ENCODE measurements around the gene CLIC6.

CLIC6 gene

DNA sequence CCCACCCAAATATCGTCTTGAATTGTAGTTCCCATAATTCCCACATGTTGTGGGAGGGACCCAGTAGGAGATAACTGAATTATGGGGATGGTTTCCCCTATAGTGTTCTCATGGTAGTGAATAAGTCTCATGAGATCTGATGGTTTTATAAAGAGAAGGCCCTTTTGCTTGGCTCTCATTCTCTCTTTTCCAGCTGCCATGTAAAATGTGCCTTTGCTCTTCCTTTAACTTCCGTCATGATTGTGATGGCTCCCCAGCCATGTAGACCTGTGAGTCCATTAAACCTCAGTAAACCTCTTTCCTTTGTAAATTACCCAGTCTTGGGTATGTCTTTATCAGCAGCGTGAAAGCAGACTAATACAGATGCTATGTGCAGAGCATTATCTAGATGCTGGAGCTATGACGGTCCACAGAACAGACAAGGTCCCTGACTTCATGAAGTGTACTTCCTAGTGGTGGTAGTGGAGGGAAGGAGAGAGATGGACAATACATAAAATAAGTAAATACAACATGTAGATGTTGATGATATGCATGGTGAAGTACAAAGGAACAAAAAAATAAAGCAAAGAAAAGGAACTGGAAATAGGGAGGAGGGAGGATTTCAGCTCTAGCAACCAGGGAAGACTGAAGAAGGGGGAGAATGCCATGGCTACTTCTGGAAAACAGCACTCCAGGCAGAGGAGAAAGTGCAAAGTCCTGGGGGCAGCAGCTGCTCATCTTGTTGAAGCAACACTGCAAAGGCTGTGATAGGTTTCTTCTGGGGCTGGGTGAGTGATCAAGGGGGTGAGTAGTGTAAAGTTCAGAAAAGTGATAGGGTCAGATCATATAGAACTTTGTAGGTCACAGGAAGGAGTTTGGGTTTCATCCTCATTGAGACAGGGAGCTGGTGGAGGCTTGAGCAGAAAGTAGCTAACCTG lies 47.1 kb upstream of the CLIC6 start:
- no peak for ATAC-seq
- no peak for TF ChIP-seq ZC3H10 (CRISPR knock-in tag; IDR thresholded peaks at IDR 0.05)
- TF ChIP-seq, protein P1, sequence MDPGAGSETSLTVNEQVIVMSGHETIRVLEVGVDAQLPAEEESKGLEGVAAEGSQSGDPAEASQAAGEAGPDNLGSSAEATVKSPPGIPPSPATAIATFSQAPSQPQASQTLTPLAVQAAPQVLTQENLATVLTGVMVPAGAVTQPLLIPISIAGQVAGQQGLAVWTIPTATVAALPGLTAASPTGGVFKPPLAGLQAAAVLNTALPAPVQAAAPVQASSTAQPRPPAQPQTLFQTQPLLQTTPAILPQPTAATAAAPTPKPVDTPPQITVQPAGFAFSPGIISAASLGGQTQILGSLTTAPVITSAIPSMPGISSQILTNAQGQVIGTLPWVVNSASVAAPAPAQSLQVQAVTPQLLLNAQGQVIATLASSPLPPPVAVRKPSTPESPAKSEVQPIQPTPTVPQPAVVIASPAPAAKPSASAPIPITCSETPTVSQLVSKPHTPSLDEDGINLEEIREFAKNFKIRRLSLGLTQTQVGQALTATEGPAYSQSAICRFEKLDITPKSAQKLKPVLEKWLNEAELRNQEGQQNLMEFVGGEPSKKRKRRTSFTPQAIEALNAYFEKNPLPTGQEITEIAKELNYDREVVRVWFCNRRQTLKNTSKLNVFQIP (CRISPR knock-in tag; IDR thresholded peaks at IDR 0.05; ENCODE audit: borderline replicate concordance, low read depth) = no peak
- no peak for TF ChIP-seq CSDC2 (CRISPR knock-in tag; IDR thresholded peaks at IDR 0.05)
- TF ChIP-seq BACH2 (CRISPR knock-in tag; IDR thresholded peaks at IDR 0.05; ENCODE audit: borderline replicate concordance) = no peak
- TF ChIP-seq OSR1 (CRISPR knock-in tag; IDR thresholded peaks at IDR 0.05) = no peak
- TF ChIP-seq SNAI2 (CRISPR knock-in tag; IDR thresholded peaks at IDR 0.05) = no peak
- TF ChIP-seq ZFP30 (CRISPR knock-in tag; IDR thresholded peaks at IDR 0.05) = no peak
- no peak for TF ChIP-seq TOX (CRISPR knock-in tag; IDR thresholded peaks at IDR 0.05; ENCODE audit: borderline replicate concordance)
- TF ChIP-seq, protein P2, sequence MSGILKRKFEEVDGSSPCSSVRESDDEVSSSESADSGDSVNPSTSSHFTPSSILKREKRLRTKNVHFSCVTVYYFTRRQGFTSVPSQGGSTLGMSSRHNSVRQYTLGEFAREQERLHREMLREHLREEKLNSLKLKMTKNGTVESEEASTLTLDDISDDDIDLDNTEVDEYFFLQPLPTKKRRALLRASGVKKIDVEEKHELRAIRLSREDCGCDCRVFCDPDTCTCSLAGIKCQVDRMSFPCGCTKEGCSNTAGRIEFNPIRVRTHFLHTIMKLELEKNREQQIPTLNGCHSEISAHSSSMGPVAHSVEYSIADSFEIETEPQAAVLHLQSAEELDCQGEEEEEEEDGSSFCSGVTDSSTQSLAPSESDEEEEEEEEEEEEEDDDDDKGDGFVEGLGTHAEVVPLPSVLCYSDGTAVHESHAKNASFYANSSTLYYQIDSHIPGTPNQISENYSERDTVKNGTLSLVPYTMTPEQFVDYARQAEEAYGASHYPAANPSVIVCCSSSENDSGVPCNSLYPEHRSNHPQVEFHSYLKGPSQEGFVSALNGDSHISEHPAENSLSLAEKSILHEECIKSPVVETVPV (CRISPR knock-in tag; IDR thresholded peaks at IDR 0.05) = no peak
- TF ChIP-seq PPARA (CRISPR knock-in tag; IDR thresholded peaks at IDR 0.05; ENCODE audit: borderline replicate concordance) = no peak
- TF ChIP-seq ZNF565 (CRISPR knock-in tag; conservative IDR thresholded peaks at IDR 0.05; ENCODE audit: low read depth) = no peak
- no peak for TF ChIP-seq ZNF70 (CRISPR knock-in tag; IDR thresholded peaks at IDR 0.05)
- TF ChIP-seq ISL1 (CRISPR knock-in tag; IDR thresholded peaks at IDR 0.05) = no peak
- TF ChIP-seq RARB (CRISPR knock-in tag; IDR thresholded peaks at IDR 0.05) = no peak

DNA sequence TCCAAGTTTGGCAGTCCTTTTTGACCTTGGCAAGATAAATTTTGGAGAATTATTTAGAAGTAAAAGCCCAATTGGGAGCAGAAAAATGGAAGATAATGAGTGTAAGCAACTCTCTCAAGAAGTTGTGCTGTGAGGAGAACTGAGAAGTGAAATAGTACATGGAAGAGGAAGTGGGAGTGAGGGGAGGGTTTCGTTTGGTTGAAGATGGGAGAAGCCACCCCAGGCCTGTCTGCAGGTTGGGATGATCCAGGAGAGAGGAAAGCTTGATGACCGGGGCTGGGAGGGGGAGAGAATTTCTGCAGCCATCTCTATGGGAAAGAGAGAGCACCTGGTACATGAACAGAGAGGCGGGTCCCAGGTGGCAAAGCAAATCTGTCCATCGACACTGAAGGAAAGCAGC lies 45.3 kb upstream of the CLIC6 start:
- TF ChIP-seq, protein P3, sequence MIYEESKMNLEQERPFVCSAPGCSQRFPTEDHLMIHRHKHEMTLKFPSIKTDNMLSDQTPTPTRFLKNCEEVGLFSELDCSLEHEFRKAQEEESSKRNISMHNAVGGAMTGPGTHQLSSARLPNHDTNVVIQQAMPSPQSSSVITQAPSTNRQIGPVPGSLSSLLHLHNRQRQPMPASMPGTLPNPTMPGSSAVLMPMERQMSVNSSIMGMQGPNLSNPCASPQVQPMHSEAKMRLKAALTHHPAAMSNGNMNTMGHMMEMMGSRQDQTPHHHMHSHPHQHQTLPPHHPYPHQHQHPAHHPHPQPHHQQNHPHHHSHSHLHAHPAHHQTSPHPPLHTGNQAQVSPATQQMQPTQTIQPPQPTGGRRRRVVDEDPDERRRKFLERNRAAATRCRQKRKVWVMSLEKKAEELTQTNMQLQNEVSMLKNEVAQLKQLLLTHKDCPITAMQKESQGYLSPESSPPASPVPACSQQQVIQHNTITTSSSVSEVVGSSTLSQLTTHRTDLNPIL (CRISPR knock-in tag; IDR thresholded peaks at IDR 0.05; ENCODE audit: low read depth) = no peak
- no peak for TF ChIP-seq BACH2 (CRISPR knock-in tag; IDR thresholded peaks at IDR 0.05; ENCODE audit: borderline replicate concordance)
- no peak for TF ChIP-seq GLIS3 (CRISPR knock-in tag; IDR thresholded peaks at IDR 0.05)
- no peak for TF ChIP-seq TOX (CRISPR knock-in tag; IDR thresholded peaks at IDR 0.05; ENCODE audit: borderline replicate concordance)
- TF ChIP-seq ZFP3 (CRISPR knock-in tag; IDR thresholded peaks at IDR 0.05) = no peak
- no peak for TF ChIP-seq SNAI2 (CRISPR knock-in tag; IDR thresholded peaks at IDR 0.05)
- TF ChIP-seq ZNF8 (CRISPR knock-in tag; IDR thresholded peaks at IDR 0.05) = no peak
- TF ChIP-seq, protein P4, sequence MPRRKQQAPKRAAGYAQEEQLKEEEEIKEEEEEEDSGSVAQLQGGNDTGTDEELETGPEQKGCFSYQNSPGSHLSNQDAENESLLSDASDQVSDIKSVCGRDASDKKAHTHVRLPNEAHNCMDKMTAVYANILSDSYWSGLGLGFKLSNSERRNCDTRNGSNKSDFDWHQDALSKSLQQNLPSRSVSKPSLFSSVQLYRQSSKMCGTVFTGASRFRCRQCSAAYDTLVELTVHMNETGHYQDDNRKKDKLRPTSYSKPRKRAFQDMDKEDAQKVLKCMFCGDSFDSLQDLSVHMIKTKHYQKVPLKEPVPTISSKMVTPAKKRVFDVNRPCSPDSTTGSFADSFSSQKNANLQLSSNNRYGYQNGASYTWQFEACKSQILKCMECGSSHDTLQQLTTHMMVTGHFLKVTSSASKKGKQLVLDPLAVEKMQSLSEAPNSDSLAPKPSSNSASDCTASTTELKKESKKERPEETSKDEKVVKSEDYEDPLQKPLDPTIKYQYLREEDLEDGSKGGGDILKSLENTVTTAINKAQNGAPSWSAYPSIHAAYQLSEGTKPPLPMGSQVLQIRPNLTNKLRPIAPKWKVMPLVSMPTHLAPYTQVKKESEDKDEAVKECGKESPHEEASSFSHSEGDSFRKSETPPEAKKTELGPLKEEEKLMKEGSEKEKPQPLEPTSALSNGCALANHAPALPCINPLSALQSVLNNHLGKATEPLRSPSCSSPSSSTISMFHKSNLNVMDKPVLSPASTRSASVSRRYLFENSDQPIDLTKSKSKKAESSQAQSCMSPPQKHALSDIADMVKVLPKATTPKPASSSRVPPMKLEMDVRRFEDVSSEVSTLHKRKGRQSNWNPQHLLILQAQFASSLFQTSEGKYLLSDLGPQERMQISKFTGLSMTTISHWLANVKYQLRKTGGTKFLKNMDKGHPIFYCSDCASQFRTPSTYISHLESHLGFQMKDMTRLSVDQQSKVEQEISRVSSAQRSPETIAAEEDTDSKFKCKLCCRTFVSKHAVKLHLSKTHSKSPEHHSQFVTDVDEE (CRISPR knock-in tag; IDR thresholded peaks at IDR 0.05) = no peak
- TF ChIP-seq ZNF70 (CRISPR knock-in tag; IDR thresholded peaks at IDR 0.05) = no peak
- no peak for TF ChIP-seq ARNTL (CRISPR knock-in tag; IDR thresholded peaks at IDR 0.05; ENCODE audit: borderline replicate concordance, low read depth)
- no peak for TF ChIP-seq ZFP30 (CRISPR knock-in tag; IDR thresholded peaks at IDR 0.05)
- no peak for TF ChIP-seq TCF4 (CRISPR knock-in tag; IDR thresholded peaks at IDR 0.05; ENCODE audit: borderline replicate concordance)
- TF ChIP-seq ZNF565 (CRISPR knock-in tag; conservative IDR thresholded peaks at IDR 0.05; ENCODE audit: low read depth) = no peak
- TF ChIP-seq CSDC2 (CRISPR knock-in tag; IDR thresholded peaks at IDR 0.05) = no peak
- TF ChIP-seq ISL1 (CRISPR knock-in tag; IDR thresholded peaks at IDR 0.05) = no peak
- no peak for TF ChIP-seq ZC3H10 (CRISPR knock-in tag; IDR thresholded peaks at IDR 0.05)
- TF ChIP-seq OSR1 (CRISPR knock-in tag; IDR thresholded peaks at IDR 0.05) = no peak
- TF ChIP-seq RARB (CRISPR knock-in tag; IDR thresholded peaks at IDR 0.05) = no peak
- no peak for TF ChIP-seq PPARA (CRISPR knock-in tag; IDR thresholded peaks at IDR 0.05; ENCODE audit: borderline replicate concordance)
- TF ChIP-seq, protein P5, sequence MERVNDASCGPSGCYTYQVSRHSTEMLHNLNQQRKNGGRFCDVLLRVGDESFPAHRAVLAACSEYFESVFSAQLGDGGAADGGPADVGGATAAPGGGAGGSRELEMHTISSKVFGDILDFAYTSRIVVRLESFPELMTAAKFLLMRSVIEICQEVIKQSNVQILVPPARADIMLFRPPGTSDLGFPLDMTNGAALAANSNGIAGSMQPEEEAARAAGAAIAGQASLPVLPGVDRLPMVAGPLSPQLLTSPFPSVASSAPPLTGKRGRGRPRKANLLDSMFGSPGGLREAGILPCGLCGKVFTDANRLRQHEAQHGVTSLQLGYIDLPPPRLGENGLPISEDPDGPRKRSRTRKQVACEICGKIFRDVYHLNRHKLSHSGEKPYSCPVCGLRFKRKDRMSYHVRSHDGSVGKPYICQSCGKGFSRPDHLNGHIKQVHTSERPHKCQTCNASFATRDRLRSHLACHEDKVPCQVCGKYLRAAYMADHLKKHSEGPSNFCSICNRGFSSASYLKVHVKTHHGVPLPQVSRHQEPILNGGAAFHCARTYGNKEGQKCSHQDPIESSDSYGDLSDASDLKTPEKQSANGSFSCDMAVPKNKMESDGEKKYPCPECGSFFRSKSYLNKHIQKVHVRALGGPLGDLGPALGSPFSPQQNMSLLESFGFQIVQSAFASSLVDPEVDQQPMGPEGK (CRISPR knock-in tag; IDR thresholded peaks at IDR 0.05; ENCODE audit: borderline replicate concordance) = no peak

More for the DNA sequence above, 45.3 kb upstream of the CLIC6 start:
- ATAC-seq = no peak
